A549 (cell line): ENCODE data around the gene KCTD11.

Experiments
- CTCF ChIP-seq: fragments of >200 bp; sonication (Bioruptor Twin); formaldehyde crosslinking; IDR thresholded peaks from 3 replicates; pipeline ENCODE4 v1.5.1; 2016
- FOXS1 ChIP-seq: fragments of 250-450 bp; sonication (Bioruptor Pico); IDR thresholded peaks from 2 replicates; pipeline ENCODE4 v1.5.0; 2020; ENCODE audit warnings: mild to moderate bottlenecking, moderate library complexity
- MAFK ChIP-seq: fragments of 450-650 bp; IDR thresholded peaks from 2 replicates; pipeline ENCODE4 v1.6.1; 2014; ENCODE audit not compliant: partially characterized antibody

DNA sequence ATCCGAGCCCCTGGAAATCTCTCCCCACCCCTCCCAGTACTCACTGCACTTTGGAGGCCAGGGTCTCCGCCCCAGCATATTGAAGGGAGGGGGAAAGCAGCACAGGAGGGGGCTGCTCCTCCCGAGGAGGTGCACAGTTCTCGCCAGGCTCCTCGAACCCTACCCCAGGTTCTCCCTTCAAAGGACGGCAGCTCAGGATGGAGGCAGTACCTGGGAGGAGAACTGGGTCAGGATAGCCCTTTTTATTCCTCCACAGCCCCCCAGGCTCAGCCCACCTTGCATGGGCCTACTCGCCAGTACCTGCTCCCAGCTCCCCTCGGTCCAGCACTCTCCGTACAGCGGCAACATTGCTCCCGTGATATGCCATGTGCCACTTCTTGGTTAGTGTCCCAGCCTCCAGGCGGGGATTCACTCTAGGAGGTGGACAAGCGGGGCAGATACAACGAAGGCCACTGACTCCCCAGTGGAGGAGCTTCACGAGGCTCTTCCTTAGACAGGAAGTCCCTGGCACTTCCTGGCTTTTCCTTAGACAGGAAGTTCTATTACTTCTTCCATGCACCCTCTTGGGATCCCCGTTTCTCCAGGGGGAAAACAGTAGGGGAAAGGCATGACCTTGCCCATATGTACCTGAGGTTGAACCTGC lies 34.7 kb upstream of the KCTD11 start:
- TF ChIP-seq CTCF: no peak
- TF ChIP-seq MAFK: no peak
- TF ChIP-seq FOXS1 (CRISPR knock-in tag): no peak
